ENCODE results near the gene WWP2. TPM values are rescaled to one million over a fixed set of nuclear protein-coding genes. Genes with fewer than 3 reads are reported as not detected.

The WWP2 gene
- total RNA-seq, 2 donors from 2014 or later, result 34.8 to 78.8 TPM

- Histone ChIP-seq H3K27ac (no peak overlapping the region), H3K27me3 (no peaks in the 10 kb centered on the region), H3K4me3 (no peak overlapping the region), H3K36me3 (replicated peaks in 1 of 2; ENCODE audit: insufficient read depth in 1 of 2, low read depth in 2 of 2) (peaks cover 30 to 60% of the 10 kb centered on the region in 2 donors), H3K4me1 (no peaks in the 10 kb centered on the region), H3K9me3 (no peaks in the 10 kb centered on the region)
- DNase-seq, result no peak
- WGBS, 2 donors, result 93 to 94% methylated on average over 12 to 21 of the region's 21 CpGs
- TF ChIP-seq CTCF (IDR thresholded peaks at IDR 0.05), result no peak
- no peak for TF ChIP-seq POLR2A (IDR thresholded peaks at IDR 0.05)
- no peak for ATAC-seq
- intact Hi-C loops (cut with DNase I), result no loop called here
Observed at GRCh38 chr16:69936751-69937211, 174.6 kb downstream of the WWP2 start.

- no peak for DNase-seq
- H3K27ac ChIP-seq, result no peak overlapping the region
- TF ChIP-seq CTCF (IDR thresholded peaks at IDR 0.05) (no peak), POLR2A (IDR thresholded peaks at IDR 0.05) (no peak)
- H3K4me3 ChIP-seq, result no peak overlapping the region
- H3K36me3 ChIP-seq (replicated peaks in 1 of 2; ENCODE audit: insufficient read depth in 1 of 2, low read depth in 2 of 2), result peaks cover 30 to 55% of the 10 kb centered on the region in 2 donors
- no peaks in the 10 kb centered on the region for H3K9me3 ChIP-seq
- ATAC-seq, result no peak
- WGBS, 2 donors, result 93 to 96% methylated on average over 8 to 16 of the region's 16 CpGs
- intact Hi-C loops (cut with DNase I), result no loop called here
- no peaks in the 10 kb centered on the region for H3K27me3 ChIP-seq
- H3K4me1 ChIP-seq, result no peaks in the 10 kb centered on the region
Observed at GRCh38 chr16:69937465-69937951, 175.4 kb downstream of the WWP2 start.

- no peaks in the 10 kb centered on the region for H3K27me3 ChIP-seq
- peaks cover 30 to 46% of the 10 kb centered on the region in 2 donors for H3K36me3 ChIP-seq (replicated peaks in 1 of 2; ENCODE audit: insufficient read depth in 1 of 2, low read depth in 2 of 2)
- H3K27ac ChIP-seq, result no peak overlapping the region
- 94 to 97% methylated on average over 5 to 28 of the region's 28 CpGs for WGBS, 2 donors
- DNase-seq, result no peak
- no peaks in the 10 kb centered on the region for H3K9me3 ChIP-seq
- no peaks in the 10 kb centered on the region for H3K4me1 ChIP-seq
- no peak overlapping the region for H3K4me3 ChIP-seq
- intact Hi-C loops (cut with DNase I), result no loop called here
- no peak for ATAC-seq
- TF ChIP-seq CTCF (IDR thresholded peaks at IDR 0.05), result no peak
- no peak for TF ChIP-seq POLR2A (IDR thresholded peaks at IDR 0.05)
Observed at GRCh38 chr16:69938981-69939820, 177.1 kb downstream of the WWP2 start.

- Histone ChIP-seq H3K27me3 (no peaks in the 10 kb centered on the region), H3K27ac (no peak overlapping the region), H3K9me3 (no peaks in the 10 kb centered on the region), H3K4me1 (no peaks in the 10 kb centered on the region), H3K36me3 (replicated peaks in 1 of 2; ENCODE audit: insufficient read depth in 1 of 2, low read depth in 2 of 2) (peaks cover 29 to 43% of the 10 kb centered on the region in 2 donors), H3K4me3 (no peak overlapping the region)
- DNase-seq, result no peak
- no peak for ATAC-seq
- TF ChIP-seq CTCF (IDR thresholded peaks at IDR 0.05), result no peak
- TF ChIP-seq POLR2A (IDR thresholded peaks at IDR 0.05), result no peak
- WGBS, 2 donors, result 94 to 96% methylated on average over 13 to 26 of the region's 26 CpGs
- intact Hi-C loops (cut with DNase I), result no loop called here
Observed at GRCh38 chr16:69939821-69940585, 177.9 kb downstream of the WWP2 start.

All from body of pancreas (tissue), 4 donors.